HG02678 (cell line): Measurements from ENCODE around the gene NAPG.
"Not testable (repeated sequence)": the region's sequence is repeated elsewhere in the genome, so short reads cannot be mapped to it uniquely, and the experiment has no call there.

ENCODE experiments used
- ATAC-seq: cut with Tn5 transposase; IDR thresholded peaks from one replicate; pipeline ENCODE4 v1.9.1; 2021; ENCODE audit warnings: mild to moderate bottlenecking, moderate library complexity; ENCODE audit not compliant: unreplicated experiment

The NAPG gene

DNA sequence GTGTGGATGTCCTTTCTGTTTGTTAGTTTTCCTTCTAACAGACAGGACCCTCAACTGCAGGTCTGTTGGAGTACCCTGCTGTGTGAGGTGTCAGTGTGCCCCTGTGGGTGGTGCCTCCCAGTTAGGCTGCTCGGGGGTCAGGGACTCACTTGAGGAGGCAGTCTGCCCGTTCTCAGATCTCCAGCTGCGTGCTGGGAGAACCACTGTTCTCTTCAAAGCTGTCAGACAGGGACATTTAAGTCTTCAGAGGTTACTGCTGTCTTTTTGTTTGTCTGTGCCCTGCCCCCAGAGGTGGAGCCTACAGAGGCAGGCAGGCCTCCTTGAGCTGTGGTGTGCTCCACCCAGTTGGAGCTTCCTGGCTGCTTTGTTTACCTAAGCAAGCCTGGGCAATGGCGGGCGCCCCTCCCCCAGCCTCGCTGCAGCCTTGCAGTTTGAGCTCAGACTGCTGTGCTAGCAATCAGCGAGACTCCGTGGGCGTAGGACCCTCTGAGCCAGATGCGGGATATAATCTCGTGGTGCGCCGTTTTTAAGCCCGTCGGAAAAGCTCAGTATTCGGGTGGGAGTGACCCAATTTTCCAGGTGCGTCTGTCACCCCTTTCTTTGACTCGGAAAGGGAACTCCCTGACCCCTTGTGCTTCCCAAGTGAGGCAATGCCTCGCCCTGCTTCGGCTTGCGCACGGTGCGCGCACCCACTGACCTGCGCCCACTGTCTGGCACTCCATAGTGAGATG is 52.2 kb downstream of the NAPG start:
- ATAC-seq, result not testable (repeated sequence)

DNA sequence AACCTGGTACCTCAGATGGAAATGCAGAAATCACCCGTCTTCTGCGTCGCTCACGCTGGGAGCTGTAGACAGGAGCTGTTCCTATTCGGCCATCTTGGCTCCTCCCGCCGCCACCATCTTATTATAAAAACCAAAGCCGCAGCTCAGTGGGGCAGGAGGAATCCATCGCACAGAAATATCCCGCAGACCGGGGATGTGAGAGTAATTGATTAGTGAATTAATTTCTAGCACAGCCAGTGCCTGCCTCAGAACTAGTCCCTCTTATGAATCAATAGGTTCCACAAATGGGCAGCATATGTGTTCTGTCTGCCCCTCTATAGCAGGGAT is 52.7 kb downstream of the NAPG start:
- not testable (repeated sequence) for ATAC-seq

DNA sequence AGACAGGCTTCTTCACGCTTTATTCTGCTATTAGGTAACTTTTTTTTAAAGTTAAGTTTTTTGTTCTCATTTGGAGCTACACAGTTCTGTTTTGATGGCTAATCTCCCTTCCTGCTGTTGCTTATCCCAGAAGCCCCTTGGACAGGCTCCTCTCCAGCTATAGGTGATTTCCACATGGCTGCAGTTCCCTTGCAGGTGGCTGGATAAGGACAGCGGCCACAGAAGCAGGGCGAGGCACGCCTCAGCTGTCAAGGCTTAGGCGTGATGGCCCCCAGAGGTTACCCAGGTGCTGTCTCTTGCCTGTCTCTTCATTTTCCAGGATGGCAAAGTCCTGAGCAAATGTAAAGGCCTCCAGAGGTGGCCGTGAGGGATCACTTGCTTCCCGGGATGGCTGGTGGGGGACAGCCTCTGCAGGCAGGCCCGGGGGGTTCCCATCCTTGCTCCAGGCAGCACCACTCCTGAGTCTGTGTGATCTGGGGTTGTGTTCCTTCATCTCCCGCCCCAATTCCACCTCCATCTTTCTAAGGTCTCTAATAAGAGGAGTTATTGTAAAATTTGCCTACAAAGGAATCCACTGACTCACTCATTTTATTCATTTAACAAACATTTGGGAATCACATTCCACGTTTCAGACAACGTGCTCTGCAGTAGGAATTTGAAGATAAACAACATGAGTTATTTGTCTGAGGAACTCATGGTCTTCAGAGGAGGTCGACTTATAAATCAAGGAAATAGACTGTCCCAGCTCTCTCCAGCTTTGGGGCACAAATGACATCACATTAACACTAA is 53.4 kb downstream of the NAPG start:
- ATAC-seq, result no peak

DNA sequence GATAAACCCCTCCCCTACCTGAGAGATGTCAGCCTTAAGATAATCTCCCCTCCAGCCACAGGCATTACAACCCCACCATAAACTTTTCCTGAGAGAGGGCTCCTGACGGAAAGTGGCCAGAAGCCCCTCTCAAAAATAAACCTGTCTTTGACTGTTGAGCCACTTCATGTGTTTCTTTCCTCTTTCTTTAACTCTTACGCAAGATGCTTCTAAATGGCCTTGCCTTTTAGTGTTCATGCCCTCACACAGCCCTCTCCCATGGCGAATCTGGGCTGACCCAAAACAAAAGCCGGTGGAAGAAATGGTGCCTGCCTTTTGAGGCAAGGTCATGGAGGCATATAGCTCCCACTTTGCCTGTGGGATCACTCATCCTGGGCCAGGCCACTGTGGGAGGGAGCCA is 54.4 kb downstream of the NAPG start:
- no peak for ATAC-seq

DNA sequence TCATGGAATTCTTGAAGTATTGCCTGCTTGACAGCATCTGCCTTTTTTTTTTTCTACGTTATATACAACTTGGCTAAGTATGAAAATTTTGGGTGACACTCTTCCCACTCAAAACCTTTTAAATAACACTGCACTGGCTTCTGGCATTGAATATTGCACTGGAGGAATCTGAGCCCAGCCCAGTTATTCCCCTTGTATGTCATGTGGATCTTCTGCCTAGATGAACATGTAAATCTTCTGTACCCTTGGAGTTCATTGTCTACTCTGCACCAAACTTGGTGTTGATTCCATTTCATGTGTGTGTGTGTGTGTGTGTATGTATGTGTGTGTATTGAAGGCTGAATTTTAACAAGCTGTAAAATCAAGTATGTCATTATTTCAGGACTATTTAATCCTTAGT is 59.4 kb downstream of the NAPG start:
- ATAC-seq, result no peak

DNA sequence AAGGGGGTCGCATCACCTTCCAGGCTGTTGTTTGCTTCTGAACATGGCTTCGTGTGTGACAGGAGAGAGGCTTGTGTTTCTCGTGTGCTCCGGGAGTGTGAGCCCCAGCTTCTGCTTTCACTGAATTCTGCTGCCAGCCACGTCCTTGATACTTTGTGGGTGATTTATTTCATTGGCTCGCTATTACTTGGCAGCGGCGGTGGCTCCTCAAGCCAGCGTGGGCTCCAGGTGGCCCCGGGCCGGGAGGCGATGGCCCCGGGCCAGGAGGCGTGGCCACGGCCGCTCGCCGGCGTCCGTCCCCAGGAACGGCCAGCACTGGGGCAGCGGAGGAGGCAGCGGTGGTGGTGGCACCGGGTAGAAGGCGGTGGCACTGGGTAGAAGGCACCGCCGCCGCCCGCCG is 63.1 kb downstream of the NAPG start:
- no peak for ATAC-seq

DNA sequence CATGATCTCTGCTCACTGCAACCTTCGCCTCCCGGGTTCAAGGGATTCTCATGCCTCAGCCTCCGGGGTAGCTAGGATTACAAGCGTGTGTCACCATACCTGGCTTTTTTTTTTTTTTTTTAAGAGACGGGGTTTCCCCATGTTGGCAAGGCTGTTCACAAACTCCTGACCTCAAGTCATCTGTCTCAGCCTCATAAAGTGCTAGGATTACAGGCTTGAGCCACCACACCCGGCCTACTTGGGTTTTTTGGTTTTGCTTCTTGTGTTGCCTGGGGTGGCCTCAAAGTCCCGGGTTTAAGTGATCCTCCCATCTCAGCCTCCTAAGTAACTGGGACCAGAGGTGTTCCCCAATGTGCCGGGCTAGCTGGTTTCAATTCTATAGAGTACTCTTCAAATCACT is 64.6 kb downstream of the NAPG start:
- no peak for ATAC-seq

DNA sequence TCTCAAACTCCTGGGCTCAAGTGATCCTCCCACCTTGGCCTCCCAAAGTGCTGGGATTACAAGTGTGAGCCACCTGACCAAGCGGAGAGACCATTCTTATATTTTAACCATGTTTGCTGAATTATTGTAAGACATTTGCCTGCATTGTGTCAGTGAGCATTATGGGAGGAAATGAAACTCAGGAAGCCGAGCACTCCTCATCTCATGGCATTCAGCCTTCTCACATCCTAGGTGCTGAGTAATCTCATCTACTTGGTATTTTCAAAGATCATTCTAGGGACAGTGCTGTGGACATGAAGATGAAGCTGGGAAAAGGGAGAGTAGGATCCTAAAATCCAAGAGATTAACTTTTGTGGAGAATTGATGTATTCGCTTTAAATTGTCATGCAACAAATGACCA is 66.1 kb downstream of the NAPG start:
- no peak for ATAC-seq

DNA sequence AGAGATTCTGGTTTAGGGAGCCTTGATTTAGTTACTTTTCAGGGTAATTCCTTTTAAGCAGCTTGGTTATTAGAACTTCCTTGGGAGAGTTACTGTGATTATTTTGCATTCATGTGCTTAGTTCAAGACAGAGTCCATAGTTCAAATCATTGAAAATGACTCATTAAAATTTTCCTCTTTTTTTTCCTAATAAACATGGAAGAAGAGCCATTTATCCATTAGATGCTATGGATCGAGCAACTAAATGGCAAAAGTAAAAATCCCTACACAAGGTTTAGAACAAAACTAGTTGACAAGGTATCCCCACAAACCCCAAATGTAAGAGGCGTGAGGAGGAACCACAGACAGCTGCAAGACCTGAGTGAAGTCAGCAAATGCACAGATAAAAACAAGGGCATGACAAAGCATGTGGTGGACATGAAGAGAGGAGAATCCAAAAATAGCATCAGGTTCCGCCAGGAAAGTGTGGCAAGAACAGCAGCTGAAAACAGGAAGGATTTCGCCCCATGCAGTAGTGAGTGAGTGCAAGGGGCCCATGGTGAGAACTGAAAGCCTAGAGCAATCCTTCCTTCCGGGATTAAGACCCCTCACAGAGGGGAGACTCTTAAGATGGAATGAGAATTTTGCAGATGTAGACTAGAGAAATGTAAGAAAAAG is 67.7 kb downstream of the NAPG start:
- not testable (repeated sequence) for ATAC-seq

DNA sequence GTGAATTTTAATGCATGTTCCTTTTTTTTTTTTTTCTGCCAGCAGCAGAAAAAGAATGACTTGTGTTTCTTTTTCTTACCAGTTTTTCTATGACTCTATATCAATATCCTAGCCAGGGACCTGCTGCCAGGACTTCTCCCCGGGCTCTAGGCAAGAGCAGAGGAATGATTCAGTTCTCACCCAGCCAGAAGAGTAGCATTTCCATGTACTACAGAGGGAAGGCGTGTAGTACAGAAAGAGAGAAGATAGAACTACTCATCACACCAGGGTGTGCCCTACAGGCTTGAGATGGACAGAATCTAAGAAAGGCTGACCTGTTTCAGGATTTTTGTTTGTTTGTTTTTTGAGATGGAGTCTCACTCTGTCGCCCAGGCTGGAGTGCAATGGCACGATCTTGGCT is 70.1 kb downstream of the NAPG start:
- ATAC-seq, result not testable (repeated sequence)

DNA sequence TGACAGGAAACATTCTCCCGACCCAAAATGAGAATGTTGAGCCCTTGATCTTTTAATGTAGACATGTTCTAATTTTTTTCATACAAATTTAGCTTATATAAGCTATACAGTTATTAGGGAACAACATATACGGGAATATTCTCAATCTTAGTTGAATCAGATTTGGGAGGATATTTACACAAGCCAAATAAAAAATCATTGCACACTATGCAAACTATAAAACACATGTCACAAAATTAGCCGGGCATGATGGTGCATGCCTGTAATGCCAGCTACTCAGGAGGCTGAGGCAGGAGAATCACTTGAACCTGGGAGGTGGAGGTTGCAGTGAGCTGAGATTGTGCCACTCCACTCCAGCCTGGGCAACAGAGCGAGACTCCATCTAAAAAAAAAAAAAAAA is 71.9 kb downstream of the NAPG start:
- ATAC-seq, result not testable (repeated sequence)

DNA sequence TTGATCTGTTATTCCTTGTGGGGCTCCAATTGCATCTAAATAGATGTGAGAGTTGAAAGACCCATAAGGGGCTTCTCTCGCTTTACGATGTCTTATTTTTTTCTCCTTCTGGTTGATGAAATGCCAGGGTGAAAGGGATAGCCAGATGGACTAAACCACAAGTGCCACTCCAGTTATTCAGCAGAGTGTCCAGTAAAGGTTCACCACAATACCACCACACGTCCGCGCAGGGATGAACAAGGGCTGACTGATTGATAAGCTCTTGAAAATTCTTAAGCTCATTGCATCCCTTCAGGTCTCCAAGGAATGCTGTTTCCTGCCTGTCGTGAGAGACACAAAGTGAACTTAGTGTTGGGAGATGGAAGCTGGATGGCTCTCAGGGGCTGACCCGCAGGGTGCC is 74.9 kb downstream of the NAPG start:
- ATAC-seq, result not testable (repeated sequence)
